ENCODE data around the gene GNS.

GNS gene

GRCh38 chr12:64790166-64790565 lies 31.0 kb upstream of the GNS start:
- no peak for TF ChIP-seq YY1 (IDR thresholded peaks at IDR 0.05; ENCODE audit: insufficient read depth, insufficient read length)
- TF ChIP-seq ZNF274 (IDR thresholded peaks at IDR 0.05; ENCODE audit: low read depth, low read length): no peak
- no peak for TF ChIP-seq SUZ12 (IDR thresholded peaks at IDR 0.05; ENCODE audit: extremely low read depth, insufficient read depth, insufficient read length)
- Histone ChIP-seq H3K4me1 (ENCODE audit: insufficient read depth, insufficient read length) (peaks cover 3% of the 10 kb centered on the region), H3K36me3 (ENCODE audit: insufficient read depth, insufficient read length, low read length) (no peaks in the 10 kb centered on the region), H3K4me3 (ENCODE audit: insufficient read length, low read depth) (no peak overlapping the region), H3K9me3 (ENCODE audit: insufficient read depth, low read length) (no peaks in the 10 kb centered on the region), H3K9ac (ENCODE audit: insufficient read length, low read depth) (no peak overlapping the region), H3K27me3 (ENCODE audit: insufficient read depth, insufficient read length) (no peaks in the 10 kb centered on the region)
- no peak for DNase-seq (ENCODE audit: low read depth, low spot score)

- Histone ChIP-seq H3K27me3 (ENCODE audit: insufficient read depth, insufficient read length) (peaks cover 33% of the 10 kb centered on the region), H3K4me1 (ENCODE audit: insufficient read depth, insufficient read length) (peaks cover 3% of the 10 kb centered on the region)
- no peak for DNase-seq (ENCODE audit: low read depth, low spot score)
Observed at GRCh38 chr12:64785838-64786237, 26.6 kb upstream of the GNS start.

GRCh38 chr12:64782191-64782876 lies 23.1 kb upstream of the GNS start:
- Histone ChIP-seq H3K9ac (ENCODE audit: insufficient read length, low read depth) (no peak overlapping the region), H3K4me1 (ENCODE audit: insufficient read depth, insufficient read length) (no peaks in the 10 kb centered on the region), H3K36me3 (ENCODE audit: insufficient read depth, insufficient read length, low read length) (no peaks in the 10 kb centered on the region), H3K27me3 (ENCODE audit: insufficient read depth, insufficient read length) (peaks cover 60% of the 10 kb centered on the region), H3K4me3 (ENCODE audit: insufficient read length, low read depth) (no peak overlapping the region), H3K9me3 (ENCODE audit: insufficient read depth, low read length) (no peaks in the 10 kb centered on the region)
- no peak for DNase-seq (ENCODE audit: low read depth, low spot score)
- no peak for TF ChIP-seq ZNF274 (IDR thresholded peaks at IDR 0.05; ENCODE audit: low read depth, low read length)
- no peak for TF ChIP-seq YY1 (IDR thresholded peaks at IDR 0.05; ENCODE audit: insufficient read depth, insufficient read length)
- TF ChIP-seq SUZ12 (IDR thresholded peaks at IDR 0.05; ENCODE audit: extremely low read depth, insufficient read depth, insufficient read length): no peak

More at GRCh38 chr12:64785838-64786237, 26.6 kb upstream of the GNS start:
- Histone ChIP-seq H3K4me3 (ENCODE audit: insufficient read length, low read depth) (no peak overlapping the region), H3K36me3 (ENCODE audit: insufficient read depth, insufficient read length, low read length) (no peaks in the 10 kb centered on the region), H3K9ac (ENCODE audit: insufficient read length, low read depth) (no peak overlapping the region), H3K9me3 (ENCODE audit: insufficient read depth, low read length) (no peaks in the 10 kb centered on the region)
- no peak for TF ChIP-seq YY1 (IDR thresholded peaks at IDR 0.05; ENCODE audit: insufficient read depth, insufficient read length)
- no peak for TF ChIP-seq ZNF274 (IDR thresholded peaks at IDR 0.05; ENCODE audit: low read depth, low read length)
- no peak for TF ChIP-seq SUZ12 (IDR thresholded peaks at IDR 0.05; ENCODE audit: extremely low read depth, insufficient read depth, insufficient read length)

GRCh38 chr12:64781280-64782190 lies 22.3 kb upstream of the GNS start:
- H3K27me3 ChIP-seq (ENCODE audit: insufficient read depth, insufficient read length): peaks cover 60% of the 10 kb centered on the region
- H3K4me3 ChIP-seq (ENCODE audit: insufficient read length, low read depth): peak overlapping the region; percentile 53
- H3K4me1 ChIP-seq (ENCODE audit: insufficient read depth, insufficient read length): no peaks in the 10 kb centered on the region
- peak overlapping the region; percentile 66 for H3K9ac ChIP-seq (ENCODE audit: insufficient read length, low read depth)
- no peaks in the 10 kb centered on the region for H3K9me3 ChIP-seq (ENCODE audit: insufficient read depth, low read length)
- no peaks in the 10 kb centered on the region for H3K36me3 ChIP-seq (ENCODE audit: insufficient read depth, insufficient read length, low read length)
- no peak for DNase-seq (ENCODE audit: low read depth, low spot score)
- TF ChIP-seq SUZ12 (IDR thresholded peaks at IDR 0.05; ENCODE audit: extremely low read depth, insufficient read depth, insufficient read length): no peak
- TF ChIP-seq YY1 (IDR thresholded peaks at IDR 0.05; ENCODE audit: insufficient read depth, insufficient read length): no peak
- TF ChIP-seq ZNF274 (IDR thresholded peaks at IDR 0.05; ENCODE audit: low read depth, low read length): no peak

- no peak for DNase-seq (ENCODE audit: low read depth, low spot score)
- no peak for TF ChIP-seq ZNF274 (IDR thresholded peaks at IDR 0.05; ENCODE audit: low read depth, low read length)
- no peak for TF ChIP-seq YY1 (IDR thresholded peaks at IDR 0.05; ENCODE audit: insufficient read depth, insufficient read length)
- TF ChIP-seq SUZ12 (IDR thresholded peaks at IDR 0.05; ENCODE audit: extremely low read depth, insufficient read depth, insufficient read length): peak; percentile 57
- no peaks in the 10 kb centered on the region for H3K4me1 ChIP-seq (ENCODE audit: insufficient read depth, insufficient read length)
- peak overlapping the region; percentile 53 for H3K4me3 ChIP-seq (ENCODE audit: insufficient read length, low read depth)
- H3K9me3 ChIP-seq (ENCODE audit: insufficient read depth, low read length): 0 out of 2 replicates have a peak, but pooled peaks cover 6% of the 10 kb centered on the region
- peak overlapping the region; percentile 66 for H3K9ac ChIP-seq (ENCODE audit: insufficient read length, low read depth)
- no peaks in the 10 kb centered on the region for H3K36me3 ChIP-seq (ENCODE audit: insufficient read depth, insufficient read length, low read length)
- peaks cover 60% of the 10 kb centered on the region for H3K27me3 ChIP-seq (ENCODE audit: insufficient read depth, insufficient read length)
Observed at GRCh38 chr12:64780531-64781279, 21.5 kb upstream of the GNS start.

GRCh38 chr12:64780132-64780530 lies 20.9 kb upstream of the GNS start:
- Histone ChIP-seq H3K36me3 (ENCODE audit: insufficient read depth, insufficient read length, low read length) (no peaks in the 10 kb centered on the region), H3K4me1 (ENCODE audit: insufficient read depth, insufficient read length) (no peaks in the 10 kb centered on the region), H3K27me3 (ENCODE audit: insufficient read depth, insufficient read length) (peaks cover 60% of the 10 kb centered on the region), H3K9me3 (ENCODE audit: insufficient read depth, low read length) (peaks cover 9% of the 10 kb centered on the region; the same call in 1 of the 2 replicates), H3K4me3 (ENCODE audit: insufficient read length, low read depth) (peak overlapping the region; percentile 53), H3K9ac (ENCODE audit: insufficient read length, low read depth) (peak overlapping the region; percentile 66)
- TF ChIP-seq ZNF274 (IDR thresholded peaks at IDR 0.05; ENCODE audit: low read depth, low read length): no peak
- no peak for TF ChIP-seq SUZ12 (IDR thresholded peaks at IDR 0.05; ENCODE audit: extremely low read depth, insufficient read depth, insufficient read length)
- TF ChIP-seq YY1 (IDR thresholded peaks at IDR 0.05; ENCODE audit: insufficient read depth, insufficient read length): no peak
- no peak for DNase-seq (ENCODE audit: low read depth, low spot score)

All from NT2/D1 (cell line).